ENCODE results near the gene GRIK4. TPM values are rescaled to one million over a fixed set of nuclear protein-coding genes. Genes with fewer than 3 reads are reported as not detected.

Gene GRIK4
- polyA plus RNA-seq, 4 donors = 0.97 to 1.5 (median 1.4) TPM

- DNase-seq (ENCODE audit: low read depth in 4 of 4, low spot score in 2 of 4) = no peak
These were observed 455.3 kb downstream of the GRIK4 start for GRCh38 chr11:120966840-120967239.

- DNase-seq (ENCODE audit: low read depth in 4 of 4, low spot score in 2 of 4) = no peak
These were observed 458.4 kb downstream of the GRIK4 start for GRCh38 chr11:120969993-120970392.

GRCh38 chr11:120971825-120972224, 460.3 kb downstream of the GRIK4 start:
- DNase-seq (ENCODE audit: low read depth in 4 of 4, low spot score in 2 of 4) = no peak

- DNase-seq (ENCODE audit: low read depth in 4 of 4, low spot score in 2 of 4) = no peak
These were observed 461.1 kb downstream of the GRIK4 start for GRCh38 chr11:120972621-120973020.

- no peak for DNase-seq (ENCODE audit: low read depth in 4 of 4, low spot score in 2 of 4)
These were observed 462.0 kb downstream of the GRIK4 start for GRCh38 chr11:120973501-120973900.

GRCh38 chr11:120974466-120974865, 462.9 kb downstream of the GRIK4 start:
- no peak for DNase-seq (ENCODE audit: low read depth in 4 of 4, low spot score in 2 of 4)

GRCh38 chr11:120974965-120975364, 463.4 kb downstream of the GRIK4 start:
- DNase-seq (ENCODE audit: low read depth in 4 of 4, low spot score in 2 of 4) = no peak

- no peak for DNase-seq (ENCODE audit: low read depth in 4 of 4, low spot score in 2 of 4)
These were observed 466.0 kb downstream of the GRIK4 start for GRCh38 chr11:120977266-120978137.

GRCh38 chr11:120978701-120979100, 467.2 kb downstream of the GRIK4 start:
- DNase-seq (ENCODE audit: low read depth in 4 of 4, low spot score in 2 of 4) = no peak

- DNase-seq (ENCODE audit: low read depth in 4 of 4, low spot score in 2 of 4) = peak in 2 of 4 donors; percentile 18 to 39
These were observed 474.4 kb downstream of the GRIK4 start for GRCh38 chr11:120985718-120986569.

GRCh38 chr11:120988603-120989002, 477.1 kb downstream of the GRIK4 start:
- no peak for DNase-seq (ENCODE audit: low read depth in 4 of 4, low spot score in 2 of 4)

- no peak for DNase-seq (ENCODE audit: low read depth in 4 of 4, low spot score in 2 of 4)
These were observed 480.5 kb downstream of the GRIK4 start for GRCh38 chr11:120991830-120992686.

GRCh38 chr11:120994091-120994859, 482.7 kb downstream of the GRIK4 start:
- DNase-seq (ENCODE audit: low read depth in 4 of 4, low spot score in 2 of 4) = no peak

GRCh38 chr11:120995184-120995583, 483.6 kb downstream of the GRIK4 start:
- no peak for DNase-seq (ENCODE audit: low read depth in 4 of 4, low spot score in 2 of 4)

GRCh38 chr11:120996973-120997372, 485.4 kb downstream of the GRIK4 start:
- no peak for DNase-seq (ENCODE audit: low read depth in 4 of 4, low spot score in 2 of 4)

GRCh38 chr11:120998581-120998980, 487.0 kb downstream of the GRIK4 start:
- no peak for DNase-seq (ENCODE audit: low read depth in 4 of 4, low spot score in 2 of 4)

- no peak for DNase-seq (ENCODE audit: low read depth in 4 of 4, low spot score in 2 of 4)
These were observed 492.8 kb downstream of the GRIK4 start for GRCh38 chr11:121004206-121004840.

- no peak for DNase-seq (ENCODE audit: low read depth in 4 of 4, low spot score in 2 of 4)
These were observed 495.4 kb downstream of the GRIK4 start for GRCh38 chr11:121006922-121007321.

GRCh38 chr11:121008551-121008950, 497.0 kb downstream of the GRIK4 start:
- no peak for DNase-seq (ENCODE audit: low read depth in 4 of 4, low spot score in 2 of 4)

Data from left renal cortex interstitium (tissue), 4 donors.